Neural progenitor cell (in vitro differentiated cells): ENCODE measurements around the gene PIP4K2C. TPM values are rescaled to one million over a fixed set of nuclear protein-coding genes. Genes with fewer than 3 reads are reported as not detected.

Experiments
- DNase-seq: peaks from one replicate; pipeline ENCODE4 v3.0.0-alpha.2; 2016; ENCODE audit warnings: low spot score
- H2AFZ ChIP-seq: fragments of 200-600 bp; sonication (generic); replicated peaks from 2 replicates; pipeline ENCODE4 v1.6.1; 2016; ENCODE audit warnings: antibody characterized with exemption
- H3F3A ChIP-seq: fragments of 200-600 bp; sonication (generic); 2 replicates; pipeline ENCODE4 v1.6.1; 2016; ENCODE audit warnings: antibody characterized with exemption, low read depth
- H3K27ac ChIP-seq: fragments of 200-600 bp; sonication (generic); 2 replicates; pipeline ENCODE4 v1.5.1; 2016; ENCODE audit warnings: mild to moderate bottlenecking
- H3K27me3 ChIP-seq: fragments of 200-600 bp; sonication (generic); 2 replicates; pipeline ENCODE4 v1.6.1; 2016; ENCODE audit warnings: mild to moderate bottlenecking, moderate library complexity
- H3K36me3 ChIP-seq: fragments of 200-600 bp; sonication (generic); 2 replicates; pipeline ENCODE4 v1.5.1; 2016
- H3K4me1 ChIP-seq: fragments of 200-600 bp; sonication (generic); 2 replicates; pipeline ENCODE4 v1.6.1; 2016; ENCODE audit warnings: mixed run types
- H3K4me2 ChIP-seq: fragments of 200-600 bp; sonication (generic); 2 replicates; pipeline ENCODE4 v1.6.1; 2016
- H3K4me3 ChIP-seq: fragments of 200-600 bp; sonication (generic); 2 replicates; pipeline ENCODE4 v1.5.1; 2016
- H3K79me2 ChIP-seq: fragments of 200-600 bp; sonication (generic); 2 replicates; pipeline ENCODE4 v1.6.1; 2016; ENCODE audit warnings: low read depth
- H3K9ac ChIP-seq: fragments of 200-600 bp; sonication (generic); 2 replicates; pipeline ENCODE4 v1.6.1; 2016
- H3K9me3 ChIP-seq: fragments of 200-600 bp; sonication (generic); 2 replicates; pipeline ENCODE4 v1.5.1; 2016; ENCODE audit warnings: low read depth
- H4K20me1 ChIP-seq: fragments of 200-600 bp; sonication (generic); 2 replicates; pipeline ENCODE4 v1.6.1; 2016; ENCODE audit warnings: low read depth
- H3K27ac Mint-ChIP-seq: 3 replicates; pipeline ENCODE4 v1.8.0; 2021; ENCODE audit warnings: mixed read lengths
- H3K27me3 Mint-ChIP-seq: 2 replicates; pipeline ENCODE4 v1.8.0; 2022; ENCODE audit warnings: low read depth, mild to moderate bottlenecking, inconsistent platforms, moderate library complexity, mixed read lengths; ENCODE audit not compliant: insufficient read depth
- H3K36me3 Mint-ChIP-seq: 3 replicates; pipeline ENCODE4 v1.8.0; 2021; ENCODE audit warnings: mixed read lengths
- H3K4me1 Mint-ChIP-seq: 3 replicates; pipeline ENCODE4 v1.8.0; 2021; ENCODE audit warnings: mixed read lengths
- H3K4me3 Mint-ChIP-seq: 3 replicates; pipeline ENCODE4 v1.8.0; 2021; ENCODE audit warnings: mild to moderate bottlenecking, moderate library complexity, mixed read lengths
- H3K9me3 Mint-ChIP-seq: 3 replicates; pipeline ENCODE4 v1.8.0; 2020; ENCODE audit warnings: mixed read lengths
- CTCF ChIP-seq: fragments of 200-600 bp; sonication (generic); IDR thresholded peaks from 2 replicates; pipeline ENCODE4 v1.5.1; 2017; ENCODE audit warnings: antibody characterized with exemption, mild to moderate bottlenecking
- EZH2 ChIP-seq: fragments of 200-600 bp; sonication (generic); IDR thresholded peaks from 2 replicates; pipeline ENCODE4 v1.6.1; 2017; ENCODE audit warnings: antibody characterized with exemption, mild to moderate bottlenecking, moderate library complexity
- EZH2phosphoT487 ChIP-seq: fragments of 200-600 bp; sonication (generic); IDR thresholded peaks from 2 replicates; pipeline ENCODE4 v1.6.1; 2017; ENCODE audit warnings: antibody characterized with exemption
- total RNA-seq: library from RNA; depleted of rRNA; stranded (reverse); fragments of >200 nt; gene quantifications from 2 replicates; pipeline ENCODE4 v1.2.3, GENCODE V29; 2015; ENCODE audit warnings: low replicate concordance

The PIP4K2C gene
- total RNA-seq = 15.5 and 23.4 TPM in 2 replicates

- Histone ChIP-seq H3F3A (peaks cover 5% of the 10 kb centered on the region), H3K27me3 (peaks cover 6% of the 10 kb centered on the region), H3K4me3 (peak within 1 kb of the TSS; percentile 61), H3K79me2 (peaks cover 21% of the 10 kb centered on the region), H3K4me2 (peak within 1 kb of the TSS; percentile 87), H3K27ac (no peak within 1 kb of the TSS), H3K9ac (peak within 1 kb of the TSS; percentile 34), H4K20me1 (no peaks in the 10 kb centered on the region), H3K9me3 (no peaks in the 10 kb centered on the region), H2AFZ (peak within 1 kb of the TSS; percentile 80), H3K36me3 (no peaks in the 10 kb centered on the region), H3K4me1 (peaks cover 6% of the 10 kb centered on the region)
- Mint-ChIP-seq H3K36me3 (no peaks in the 10 kb centered on the region), H3K4me1 (peaks cover 16% of the 10 kb centered on the region), H3K27ac (peak within 1 kb of the TSS; percentile 84), H3K27me3 (peaks cover 5% of the 10 kb centered on the region), H3K9me3 (no peaks in the 10 kb centered on the region), H3K4me3 (peak within 1 kb of the TSS; percentile 94)
- DNase-seq = peak; percentile 93
- TF ChIP-seq EZH2 (no peak), EZH2phosphoT487 (no peak), CTCF (no peak)
Measured at GRCh38 chr12:57590864-57591781, at the start of gene PIP4K2C. PIP4K2C (plus strand) TSS chr12:57591192; CDS start chr12:57591290, 98 bp downstream.

- H3K4me3 Mint-ChIP-seq = no peak overlapping the region
- H3K9me3 ChIP-seq = no peaks in the 10 kb centered on the region
- TF ChIP-seq CTCF = no peak
- no peak overlapping the region for H3K9ac ChIP-seq
- H3K4me1 ChIP-seq = peaks cover 8% of the 10 kb centered on the region
- no peaks in the 10 kb centered on the region for H3K27me3 ChIP-seq
- H3K4me2 ChIP-seq = no peak overlapping the region
- no peak overlapping the region for H3K27ac ChIP-seq
- peaks cover 31% of the 10 kb centered on the region for H3K79me2 ChIP-seq
- H3K36me3 ChIP-seq = no peaks in the 10 kb centered on the region
- H3K36me3 Mint-ChIP-seq = peaks cover 21% of the 10 kb centered on the region
- peaks cover 42% of the 10 kb centered on the region for H4K20me1 ChIP-seq
- peaks cover 2% of the 10 kb centered on the region for H3K27me3 Mint-ChIP-seq
- no peak overlapping the region for H2AFZ ChIP-seq
- peaks cover 20% of the 10 kb centered on the region for H3K4me1 Mint-ChIP-seq
- H3K9me3 Mint-ChIP-seq = no peaks in the 10 kb centered on the region
- no peak overlapping the region for H3K4me3 ChIP-seq
- no peaks in the 10 kb centered on the region for H3F3A ChIP-seq
- DNase-seq = no peak
- no peak overlapping the region for H3K27ac Mint-ChIP-seq
Measured at GRCh38 chr12:57541717-57542116, 49.3 kb upstream of the PIP4K2C start.

GRCh38 chr12:57543581-57543980 lies 47.4 kb upstream of the PIP4K2C start:
- Histone ChIP-seq H3K27ac (no peak overlapping the region), H4K20me1 (peaks cover 42% of the 10 kb centered on the region), H3K9me3 (no peaks in the 10 kb centered on the region), H3K27me3 (peaks cover 13% of the 10 kb centered on the region), H3K4me3 (no peak overlapping the region), H3K79me2 (peaks cover 33% of the 10 kb centered on the region), H3K4me1 (peaks cover 8% of the 10 kb centered on the region), H3F3A (peaks cover 8% of the 10 kb centered on the region), H2AFZ (no peak overlapping the region), H3K36me3 (no peaks in the 10 kb centered on the region), H3K4me2 (no peak overlapping the region), H3K9ac (no peak overlapping the region)
- peak overlapping the region; percentile 35 for H3K4me3 Mint-ChIP-seq
- no peak for TF ChIP-seq EZH2phosphoT487
- no peak for TF ChIP-seq CTCF
- TF ChIP-seq EZH2 = no peak
- H3K27me3 Mint-ChIP-seq = peaks cover 9% of the 10 kb centered on the region
- H3K27ac Mint-ChIP-seq = no peak overlapping the region
- H3K4me1 Mint-ChIP-seq = peaks cover 25% of the 10 kb centered on the region
- H3K36me3 Mint-ChIP-seq = peaks cover 15% of the 10 kb centered on the region
- H3K9me3 Mint-ChIP-seq = no peaks in the 10 kb centered on the region
- no peak for DNase-seq
